ENCODE data around the gene OVOL1.
A peak's percentile ranks its signal among the peaks of the same experiment; 100 is the strongest.
"Not testable (repeated sequence)": the region's sequence is repeated elsewhere in the genome, so short reads cannot be mapped to it uniquely, and the experiment has no call there.

Gene OVOL1

DNA sequence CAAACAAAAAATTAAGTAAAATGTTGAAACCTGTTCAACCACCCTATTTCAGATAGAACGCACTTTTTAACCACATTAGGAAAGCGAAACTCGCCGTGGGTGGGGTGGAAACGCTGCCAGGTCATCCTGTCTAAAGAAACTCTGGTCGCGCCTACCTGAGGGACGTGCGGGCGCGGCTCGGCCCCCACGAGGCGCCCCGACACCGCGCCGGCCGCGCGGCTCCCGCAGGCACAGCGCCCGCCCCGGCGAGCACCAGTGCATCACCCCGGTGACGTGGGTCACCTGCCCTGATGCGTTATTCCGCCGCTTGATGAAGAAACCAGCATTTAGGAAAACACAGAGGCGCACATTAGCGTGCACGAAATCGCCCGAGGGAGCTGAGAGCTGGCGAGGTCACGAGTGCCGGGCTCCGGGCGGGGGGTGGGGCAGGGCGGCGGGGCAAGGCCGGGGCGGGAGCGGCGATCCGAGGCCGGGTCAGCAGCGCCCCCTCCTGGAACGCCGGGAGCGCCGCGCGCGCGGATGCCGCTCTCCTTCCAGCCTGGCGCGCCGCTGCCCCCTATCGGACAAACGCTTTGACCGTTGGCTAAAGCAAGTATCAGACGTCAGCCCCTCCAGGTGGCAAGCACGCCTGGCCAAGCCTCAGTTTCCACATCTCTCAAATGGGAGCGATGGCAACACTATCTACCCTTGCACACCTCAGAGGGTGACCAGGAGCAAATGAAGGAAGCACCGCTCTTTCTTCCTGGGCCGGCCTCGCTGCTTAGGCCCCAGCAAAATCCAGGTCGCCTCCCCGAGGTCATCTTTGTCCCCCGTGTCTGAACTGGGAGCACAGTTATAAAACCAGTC is 31.2 kb downstream of the OVOL1 start:
- peak; percentile 97 for DNase-seq

DNA sequence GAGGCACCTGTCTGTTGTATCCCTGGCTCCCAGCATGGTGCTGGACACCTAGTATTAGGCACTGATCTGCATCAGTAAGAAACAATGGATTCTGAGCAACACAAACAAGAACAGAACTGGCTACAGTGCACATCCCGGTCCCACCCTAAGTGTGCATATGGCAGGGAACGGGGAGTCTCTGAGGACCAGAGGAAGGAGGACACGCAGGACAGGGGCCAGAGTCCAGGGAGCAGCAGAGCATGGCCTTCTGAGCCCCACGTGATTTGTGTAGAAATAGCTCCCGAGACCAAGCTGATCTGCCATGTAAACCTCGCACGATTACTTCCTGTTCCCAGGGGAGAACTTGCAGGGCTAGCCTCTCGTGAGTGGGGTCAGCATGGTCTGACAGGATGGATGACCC is 34.2 kb downstream of the OVOL1 start:
- DNase-seq = no peak

DNA sequence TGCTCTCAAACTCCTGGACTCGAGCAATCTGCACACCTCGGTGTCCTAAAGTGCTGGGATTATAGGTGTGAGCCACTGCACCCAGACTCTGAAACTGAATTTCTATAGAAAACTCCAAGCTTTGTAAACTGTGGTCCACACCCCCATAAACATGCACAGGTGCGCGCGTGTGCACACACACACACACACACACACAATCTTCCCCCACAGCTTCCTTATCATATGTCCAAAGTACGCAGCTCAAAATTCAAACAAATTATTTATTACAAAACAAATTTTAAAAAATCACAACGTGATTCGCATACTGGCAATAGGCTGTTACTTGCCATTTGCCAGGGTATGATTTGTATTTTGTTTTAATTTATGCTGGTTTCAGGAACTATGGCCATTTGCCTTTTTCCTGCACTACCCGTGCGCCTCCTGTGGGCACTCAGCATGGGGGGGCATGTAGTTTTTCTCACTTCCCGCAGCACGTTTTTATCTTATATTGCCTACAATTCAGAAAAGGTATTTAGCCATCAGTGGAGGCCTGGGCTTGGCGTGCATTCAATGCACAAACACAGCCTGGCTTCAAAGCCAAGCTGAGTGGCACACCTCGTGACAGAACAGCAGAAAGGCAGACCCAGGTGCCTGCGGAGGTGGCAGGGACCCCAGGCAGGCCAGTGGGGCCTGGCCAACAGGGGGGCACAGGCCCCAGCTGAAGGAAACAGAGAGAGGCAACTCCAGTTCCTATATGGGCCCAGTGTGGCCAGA is 36.1 kb downstream of the OVOL1 start:
- no peak for DNase-seq

GRCh38 chr11:65826984-65827735 is 40.3 kb downstream of the OVOL1 start:
- DNase-seq = no peak

DNA sequence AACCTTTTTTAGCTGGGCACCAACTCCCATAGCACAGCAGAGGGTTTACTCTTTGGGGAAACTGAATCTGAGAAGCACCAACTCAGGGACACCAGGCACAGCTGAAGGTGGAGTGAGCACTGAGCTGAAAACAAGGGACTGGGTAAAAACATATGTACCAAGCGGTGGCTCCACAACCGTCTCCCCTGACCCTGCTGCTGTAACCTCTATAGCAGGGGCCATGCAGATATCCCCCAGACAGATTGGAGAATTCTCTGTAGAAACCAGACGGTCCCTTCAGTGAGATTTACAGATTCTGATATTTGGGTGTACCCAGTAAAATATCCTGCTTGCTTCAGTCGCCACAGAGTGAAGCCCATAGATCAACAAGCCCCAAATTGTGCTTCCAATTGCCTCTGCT is 42.6 kb downstream of the OVOL1 start:
- no peak for DNase-seq

DNA sequence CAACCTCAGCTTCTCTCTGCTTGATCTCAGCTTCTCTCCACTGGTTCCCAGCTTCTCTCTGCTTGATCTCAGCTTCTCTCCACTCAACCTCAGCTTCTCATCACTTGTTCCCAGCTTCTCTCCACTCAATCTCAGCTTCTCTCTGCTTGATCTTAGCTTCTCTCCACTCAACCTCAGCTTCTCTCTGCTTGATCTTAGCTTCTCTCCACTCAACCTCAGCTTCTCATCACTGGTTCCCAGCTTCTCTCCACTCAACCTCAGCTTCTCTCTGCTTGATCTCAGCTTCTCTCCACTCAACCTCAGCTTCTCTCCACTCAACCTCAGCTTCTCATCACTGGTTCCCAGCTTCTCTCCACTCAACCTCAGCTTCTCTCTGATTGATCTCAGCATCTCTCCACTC is 45.4 kb downstream of the OVOL1 start:
- not testable (repeated sequence) for DNase-seq

DNA sequence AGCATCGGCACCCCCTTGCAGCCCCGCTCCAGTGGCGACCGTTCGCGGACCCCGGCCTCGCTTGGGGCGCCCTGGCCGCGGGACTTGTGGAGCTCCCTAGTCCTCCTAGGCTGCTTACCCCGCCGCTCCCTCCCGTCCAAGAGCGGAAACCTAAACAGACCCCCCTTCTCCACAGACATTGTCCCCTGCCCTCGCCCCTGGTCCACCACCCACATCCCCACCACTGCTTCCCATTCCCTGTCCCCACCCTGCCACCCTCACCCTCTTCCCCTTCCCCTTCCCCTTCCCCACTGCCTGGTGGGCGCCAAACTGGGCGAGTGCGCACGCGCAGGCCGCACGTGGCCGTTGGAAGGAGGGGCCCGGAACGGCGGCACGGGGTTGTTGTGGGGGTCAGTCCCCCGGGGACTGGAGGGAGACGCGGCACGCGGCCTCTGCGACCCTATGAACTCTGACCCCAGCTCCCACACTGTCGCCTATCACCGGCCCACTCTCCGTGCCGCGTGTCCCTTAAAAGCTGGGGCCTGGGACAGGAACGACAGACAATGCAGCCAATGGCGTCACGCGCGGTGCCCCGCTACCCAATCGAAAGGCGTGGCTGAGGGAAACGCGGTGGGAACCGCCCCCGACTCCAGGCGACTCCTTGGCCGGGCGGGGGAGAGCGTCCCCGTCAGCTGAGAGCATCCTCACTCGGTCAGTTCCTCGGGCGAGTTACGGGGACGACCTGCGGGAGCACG is 46.6 kb downstream of the OVOL1 start, which contains the start of gene SNX32:
Gene SNX32 (plus strand): TSS at position 667 of the 734 bp plus-strand sequence. CDS start 103 bp downstream, outside the sequence.
- DNase-seq = peak; percentile 99

- no peak for DNase-seq
These were observed 47.3 kb downstream of the OVOL1 start for GRCh38 chr11:65834202-65834601.

DNA sequence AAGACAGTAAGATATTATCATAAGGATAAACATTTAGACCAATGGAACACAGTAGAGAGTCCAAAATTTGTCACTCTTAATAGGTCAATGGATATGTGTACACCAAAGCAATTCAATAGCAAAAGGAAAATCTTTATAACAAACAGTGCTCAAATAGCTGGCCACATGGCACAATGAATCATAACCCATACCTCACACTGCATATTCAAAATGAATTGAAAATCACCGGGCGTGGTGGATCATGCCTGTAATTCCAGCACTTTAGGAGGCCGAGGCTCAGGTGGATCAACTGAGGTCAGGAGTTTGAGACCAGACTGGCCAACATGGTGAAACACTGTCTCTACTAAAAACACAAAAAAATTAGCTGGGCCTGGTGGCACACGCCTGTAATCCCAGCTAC is 55.3 kb downstream of the OVOL1 start:
- no peak for DNase-seq

DNA sequence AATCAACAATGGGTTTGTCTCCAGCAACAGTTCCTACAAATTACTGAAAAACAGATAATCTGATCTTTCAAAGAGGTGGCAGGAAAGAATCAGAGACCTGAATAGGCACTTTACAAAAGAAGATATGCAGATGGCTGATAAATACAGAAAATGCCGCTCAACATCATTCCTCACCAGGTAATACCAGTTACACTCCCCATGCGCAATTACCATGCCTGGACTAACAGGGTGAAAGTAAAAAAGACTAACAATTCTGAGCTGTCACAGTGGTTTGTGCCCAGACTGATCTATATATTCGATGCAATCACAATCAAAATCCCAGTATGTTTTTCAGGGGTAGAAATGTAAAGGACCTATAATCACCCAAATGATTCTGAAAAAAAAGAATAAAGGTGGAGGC is 56.9 kb downstream of the OVOL1 start:
- no peak for DNase-seq

DNA sequence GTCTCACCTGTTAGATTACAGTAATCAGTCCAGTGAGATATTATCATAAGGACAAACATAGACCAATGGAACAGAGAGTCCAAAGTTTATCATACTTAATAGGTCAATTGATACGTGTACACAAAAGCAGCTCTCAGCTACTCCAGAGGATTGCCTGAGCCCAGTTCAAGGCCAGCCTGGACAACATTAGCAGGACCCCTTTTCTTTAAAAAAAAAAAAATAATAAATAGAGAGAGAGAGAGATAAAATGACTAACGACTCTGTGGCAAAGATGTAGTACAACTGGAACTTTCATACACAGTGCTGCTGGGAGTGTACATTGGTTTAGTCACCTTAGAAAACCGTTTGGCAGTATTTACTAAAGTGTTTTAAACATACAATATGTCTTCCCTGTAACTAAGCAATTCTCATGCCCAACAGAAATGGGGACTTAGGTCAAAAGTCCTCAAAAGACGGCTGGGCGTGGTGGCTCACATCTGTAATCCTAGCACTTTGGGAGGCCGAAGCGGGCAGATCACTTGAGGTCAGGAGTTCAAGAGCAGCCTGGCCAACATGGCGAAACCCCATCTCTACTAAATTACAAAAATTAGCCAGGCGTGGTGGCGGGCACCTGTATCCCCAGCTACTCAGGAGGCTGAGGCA is 57.5 kb downstream of the OVOL1 start:
- no peak for DNase-seq
